Upper lobe of left lung (tissue), 4 donors: ENCODE measurements around the gene HYCC1.

ENCODE experiments used
- POLR2A ChIP-seq, 4 donors: fragments of 450-650 bp; IDR thresholded peaks; one replicate each; pipeline ENCODE4 v1.5.1; 2016 to 2017; ENCODE audit warnings: antibody characterized with exemption in 4 of 4, mild to moderate bottlenecking in 2 of 4
- POLR2AphosphoS5 ChIP-seq, 2 donors: sonication (generic); formaldehyde crosslinking; IDR thresholded peaks; one replicate each; pipeline ENCODE4 v1.5.1; 2017; ENCODE audit warnings: antibody characterized with exemption in 2 of 2
- TF ChIP-seq, protein P1 (sequence below), 6 experiments: fragments of 450-650 bp in 4 of 6; fragments of 200-600 bp in 2 of 6; sonication (generic) in 2 of 6; IDR thresholded peaks; one replicate each; pipeline ENCODE4 v1.5.1; 2016 to 2019; ENCODE audit warnings: antibody characterized with exemption in 6 of 6

DNA sequence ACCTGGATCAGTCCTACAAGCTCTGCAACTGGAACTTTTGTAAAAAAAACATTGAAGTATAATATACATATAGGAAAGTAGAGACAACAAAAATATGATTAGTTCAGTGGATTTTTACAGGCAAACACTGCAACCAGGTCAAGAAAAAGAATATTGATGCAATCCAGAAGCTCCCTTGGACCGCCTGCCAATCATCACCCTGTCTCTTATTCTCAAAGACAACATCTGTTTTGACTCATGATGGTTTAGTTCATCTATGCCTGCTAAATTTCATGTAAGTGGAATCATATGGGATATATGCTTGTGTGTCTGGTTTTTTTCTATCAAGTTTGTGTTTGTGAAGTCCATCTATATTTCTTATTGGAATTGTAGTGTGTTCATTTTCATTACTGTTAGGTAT lies 7.7 kb upstream of the HYCC1 start:
- TF ChIP-seq, protein P1, sequence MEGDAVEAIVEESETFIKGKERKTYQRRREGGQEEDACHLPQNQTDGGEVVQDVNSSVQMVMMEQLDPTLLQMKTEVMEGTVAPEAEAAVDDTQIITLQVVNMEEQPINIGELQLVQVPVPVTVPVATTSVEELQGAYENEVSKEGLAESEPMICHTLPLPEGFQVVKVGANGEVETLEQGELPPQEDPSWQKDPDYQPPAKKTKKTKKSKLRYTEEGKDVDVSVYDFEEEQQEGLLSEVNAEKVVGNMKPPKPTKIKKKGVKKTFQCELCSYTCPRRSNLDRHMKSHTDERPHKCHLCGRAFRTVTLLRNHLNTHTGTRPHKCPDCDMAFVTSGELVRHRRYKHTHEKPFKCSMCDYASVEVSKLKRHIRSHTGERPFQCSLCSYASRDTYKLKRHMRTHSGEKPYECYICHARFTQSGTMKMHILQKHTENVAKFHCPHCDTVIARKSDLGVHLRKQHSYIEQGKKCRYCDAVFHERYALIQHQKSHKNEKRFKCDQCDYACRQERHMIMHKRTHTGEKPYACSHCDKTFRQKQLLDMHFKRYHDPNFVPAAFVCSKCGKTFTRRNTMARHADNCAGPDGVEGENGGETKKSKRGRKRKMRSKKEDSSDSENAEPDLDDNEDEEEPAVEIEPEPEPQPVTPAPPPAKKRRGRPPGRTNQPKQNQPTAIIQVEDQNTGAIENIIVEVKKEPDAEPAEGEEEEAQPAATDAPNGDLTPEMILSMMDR (IDR thresholded peaks at IDR 0.05), result no peak
- TF ChIP-seq POLR2A (IDR thresholded peaks at IDR 0.05) (no peak), POLR2AphosphoS5 (IDR thresholded peaks at IDR 0.05) (no peak)
